ENCODE measurements around the gene LRRC19. TPM values are rescaled to one million over a fixed set of nuclear protein-coding genes. Genes with fewer than 3 reads are reported as not detected.

Gene LRRC19
- total RNA-seq, 1 experiment from 2014 or later = not detected

DNA sequence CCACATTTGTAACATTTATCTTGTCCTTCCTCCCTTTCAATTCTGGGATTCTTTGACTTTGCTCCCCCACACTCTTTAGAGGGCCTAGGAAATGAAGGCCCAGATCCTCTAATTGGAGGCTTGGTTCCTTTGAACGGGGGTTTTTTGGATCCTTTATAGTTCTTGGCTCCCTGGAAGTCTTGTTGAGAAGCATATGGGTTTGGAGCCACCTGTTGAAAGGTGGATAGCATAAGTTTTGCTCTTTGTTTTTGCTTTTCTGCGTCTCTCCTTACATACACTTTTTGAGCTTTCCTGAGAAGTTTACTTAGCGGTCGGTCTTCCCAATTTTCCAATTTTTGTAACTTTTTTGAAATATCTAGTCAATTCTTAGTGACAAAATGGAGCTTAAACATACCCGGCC is 31.5 kb downstream of the LRRC19 start:
- DNase-seq (ENCODE audit: low read depth) = no peak
- in situ Hi-C loops (cut with HindIII; ENCODE audit: low pct_unique_long_range_greater_than_20kb, low sequenced_read_pairs) = no loop called here

DNA sequence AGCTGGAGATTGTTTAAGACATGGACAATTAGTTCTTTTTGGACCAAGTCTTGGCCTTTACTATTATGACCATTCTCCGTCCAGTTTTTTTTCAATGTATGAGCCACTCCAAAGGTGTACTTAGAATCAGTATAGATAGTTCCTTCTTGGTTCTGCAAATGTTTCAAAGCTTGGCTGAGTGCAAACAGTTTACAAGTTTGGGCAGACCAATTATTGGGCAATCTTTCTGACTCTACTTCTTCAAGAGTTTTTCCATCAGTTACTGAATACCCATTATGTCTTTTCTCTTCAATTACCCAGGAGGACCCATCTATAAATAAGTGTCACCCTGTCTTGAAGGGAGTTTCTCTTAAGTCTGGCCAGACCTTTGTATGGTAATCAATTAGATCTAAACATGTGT is 33.8 kb downstream of the LRRC19 start:
- DNase-seq (ENCODE audit: low read depth) = no peak
- in situ Hi-C loops (cut with HindIII; ENCODE audit: low pct_unique_long_range_greater_than_20kb, low sequenced_read_pairs) = no loop called here

DNA sequence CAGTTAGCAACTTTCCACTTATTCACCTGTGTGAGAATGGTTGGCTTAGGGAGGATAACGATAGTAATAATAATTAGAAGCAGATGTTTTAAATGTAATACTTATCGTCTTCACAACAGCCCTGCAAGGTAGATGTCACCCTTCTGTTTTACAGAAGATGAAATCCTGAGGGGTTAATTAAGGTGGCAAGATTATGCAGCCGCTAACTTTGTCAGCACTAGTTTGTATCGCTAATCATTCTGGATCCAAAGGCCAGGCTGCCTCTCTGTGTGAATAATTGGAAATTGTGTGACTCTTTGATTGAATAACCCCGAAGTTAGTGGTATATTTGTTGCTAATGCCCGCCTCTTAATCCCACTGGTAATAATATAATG is 48.6 kb downstream of the LRRC19 start:
- no peak for DNase-seq (ENCODE audit: low read depth)
- in situ Hi-C loops (cut with HindIII; ENCODE audit: low pct_unique_long_range_greater_than_20kb, low sequenced_read_pairs) = no loop called here

DNA sequence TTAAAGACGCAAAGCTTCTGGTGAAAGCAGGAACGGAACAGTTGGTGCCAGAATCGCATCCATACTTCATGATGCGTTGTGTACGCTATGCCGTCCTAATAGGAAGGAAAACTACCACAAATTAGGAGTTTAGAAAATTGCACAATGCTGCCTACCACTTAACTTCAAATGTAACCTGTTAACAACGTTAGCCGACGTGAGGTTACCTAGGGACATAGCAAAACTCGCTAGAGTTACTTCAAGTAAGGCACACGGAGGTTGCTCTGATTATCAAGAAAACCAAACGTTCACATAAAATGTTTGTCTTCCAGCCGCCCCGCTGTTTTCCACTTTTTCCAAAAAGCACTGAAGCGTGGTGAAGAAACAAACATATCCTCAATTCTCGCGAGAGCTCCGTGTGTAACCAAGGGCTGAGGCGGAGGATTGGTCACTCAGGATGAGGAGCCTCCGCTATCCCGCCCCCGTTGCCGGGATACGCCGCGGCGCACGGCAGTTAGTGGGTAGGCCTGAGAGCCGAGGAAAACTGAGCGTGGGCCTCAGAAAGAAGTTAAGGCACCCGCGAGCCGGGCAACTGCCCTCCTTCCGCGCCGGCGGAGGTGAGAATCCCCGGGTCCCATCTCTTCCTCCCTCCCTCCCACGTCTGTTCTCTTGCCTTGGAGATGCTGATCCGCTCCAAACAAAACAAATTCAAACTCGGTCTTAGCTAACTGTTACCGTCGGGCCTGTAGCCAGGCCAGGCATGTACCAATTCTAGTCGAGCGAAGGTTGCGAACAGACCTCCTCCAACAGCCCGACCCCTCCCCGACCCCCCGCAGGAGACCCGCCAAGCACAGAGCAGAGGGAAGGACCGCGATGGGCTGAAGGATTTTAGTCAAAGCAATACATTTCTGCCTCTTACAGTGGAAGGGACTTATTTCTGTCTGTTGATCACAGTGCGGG is 49.3 kb downstream of the LRRC19 start, which contains the start of gene IFT74:
Gene IFT74, plus strand, starts transcription at position 492 of the 939 bp plus-strand sequence. CDS start 5,556 bp downstream, outside the sequence.
- DNase-seq (ENCODE audit: low read depth) = peak; percentile 88
- in situ Hi-C loops (cut with HindIII; ENCODE audit: low pct_unique_long_range_greater_than_20kb, low sequenced_read_pairs) = no loop called here

DNA sequence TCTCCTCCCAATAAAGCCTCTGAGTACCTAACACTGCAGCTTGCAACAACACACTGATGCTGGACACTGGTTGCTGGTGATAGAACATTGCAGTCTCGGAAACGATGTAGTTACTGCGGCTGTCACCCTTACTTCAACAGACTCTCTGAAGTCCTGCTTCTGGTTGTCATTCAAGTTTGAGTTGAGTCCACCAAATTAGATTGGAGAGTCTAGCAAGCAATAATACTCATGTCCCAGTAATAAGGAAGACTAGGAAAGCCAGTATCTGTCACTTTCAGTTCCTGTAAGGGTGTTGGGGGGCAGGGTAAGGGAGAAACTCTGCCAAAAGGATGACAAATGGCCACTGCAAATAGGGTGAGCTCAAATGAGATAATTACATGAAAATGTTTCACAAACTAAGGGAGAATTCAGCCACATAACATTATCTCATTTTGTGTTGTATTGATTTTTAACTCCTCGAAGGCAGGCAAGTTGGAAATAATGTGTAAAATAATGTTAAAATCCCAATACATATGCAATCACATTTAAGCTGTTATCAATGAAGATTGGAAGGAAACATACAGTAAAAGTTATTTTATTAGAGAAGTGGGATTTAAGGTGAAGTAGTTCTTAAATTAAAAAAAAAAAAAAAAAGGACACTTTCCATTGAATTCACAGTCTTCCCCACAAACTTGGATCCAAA is 50.1 kb downstream of the LRRC19 start:
- in situ Hi-C loops (cut with HindIII; ENCODE audit: low pct_unique_long_range_greater_than_20kb, low sequenced_read_pairs) = no loop called here
- DNase-seq (ENCODE audit: low read depth) = peak; percentile 37

DNA sequence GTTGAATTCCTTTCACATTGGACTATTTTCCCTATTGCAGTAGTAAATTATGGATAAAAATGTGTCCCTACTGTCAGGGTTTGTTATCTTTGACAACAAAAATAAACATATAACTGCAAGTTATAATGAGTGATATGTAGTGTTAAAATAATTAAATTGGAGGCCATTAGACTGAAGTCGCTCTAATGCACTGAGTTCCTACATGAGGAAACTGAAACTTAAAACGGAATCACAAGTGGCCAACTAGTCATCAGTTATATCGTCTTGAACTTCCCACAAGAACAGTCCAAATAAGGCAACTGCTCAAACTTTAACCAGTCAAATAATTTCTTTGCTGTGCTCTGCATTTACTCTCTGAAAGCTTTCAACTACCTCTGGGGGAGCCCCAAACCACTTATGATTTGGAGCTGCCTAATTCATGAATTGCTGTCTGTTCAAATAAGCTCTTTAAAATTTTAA is 51.4 kb downstream of the LRRC19 start:
- peak; percentile 68 for DNase-seq (ENCODE audit: low read depth)
- in situ Hi-C loops (cut with HindIII; ENCODE audit: low pct_unique_long_range_greater_than_20kb, low sequenced_read_pairs) = no loop called here

DNA sequence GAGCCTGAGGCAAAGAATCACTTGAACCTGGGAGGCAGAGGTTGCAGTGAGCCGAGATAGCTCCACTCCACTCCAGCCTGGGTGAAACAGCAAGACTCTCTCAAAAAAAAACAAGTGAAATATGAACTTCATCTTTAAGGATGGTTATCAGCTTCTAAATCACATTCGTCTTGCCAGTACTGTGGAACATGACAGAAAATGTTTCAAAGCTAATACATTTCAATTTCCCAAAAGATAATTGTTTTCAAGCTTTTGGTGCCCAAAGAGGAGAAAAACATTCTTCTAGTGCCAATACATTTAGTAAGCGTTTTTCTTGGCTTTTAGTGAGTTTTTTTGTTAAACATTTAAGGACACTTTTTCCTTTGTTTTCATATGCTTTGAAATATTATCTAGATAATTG is 53.7 kb downstream of the LRRC19 start:
- in situ Hi-C loops (cut with HindIII; ENCODE audit: low pct_unique_long_range_greater_than_20kb, low sequenced_read_pairs) = no loop called here
- no peak for DNase-seq (ENCODE audit: low read depth)

DNA sequence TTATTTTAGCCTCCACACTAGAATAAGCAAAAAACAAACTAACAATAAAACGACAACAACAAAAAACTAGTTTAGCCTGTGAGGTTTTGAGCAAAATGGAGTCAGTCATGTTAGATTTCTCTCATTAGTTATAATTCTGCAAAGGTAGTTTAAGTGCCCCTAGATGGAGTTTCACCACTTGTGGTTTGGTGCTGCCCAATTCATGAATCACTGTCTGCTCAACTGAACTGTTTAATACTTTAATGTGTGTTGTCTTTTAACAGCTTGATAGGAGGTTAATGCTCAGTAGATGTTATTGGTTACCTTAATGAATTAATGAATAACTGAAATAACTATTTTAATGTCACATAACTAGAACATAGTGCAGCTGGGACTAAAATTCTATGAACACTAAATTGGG is 55.0 kb downstream of the LRRC19 start:
- in situ Hi-C loops (cut with HindIII; ENCODE audit: low pct_unique_long_range_greater_than_20kb, low sequenced_read_pairs) = no loop called here
- peak; percentile 37 for DNase-seq (ENCODE audit: low read depth)

DNA sequence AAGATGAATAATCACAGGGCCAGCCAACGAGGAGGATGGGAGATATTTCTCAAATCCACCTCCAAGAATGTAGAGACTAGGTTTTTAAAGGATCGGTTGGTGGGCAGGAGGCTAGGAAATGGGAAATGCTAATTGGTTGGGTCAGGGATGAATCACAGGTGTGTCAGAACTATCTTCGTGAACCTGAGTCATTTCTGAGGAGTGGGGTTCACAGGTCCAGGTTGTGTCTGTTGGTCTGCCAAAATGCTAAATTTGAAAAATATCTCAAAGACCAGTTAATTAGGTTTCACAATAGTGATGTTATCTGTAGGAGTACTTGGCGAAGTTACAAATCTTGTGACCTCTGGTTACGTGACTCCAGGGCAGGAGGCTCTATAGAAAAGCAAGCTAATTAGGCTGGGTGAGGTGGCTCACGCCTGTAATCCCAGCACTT is 55.8 kb downstream of the LRRC19 start:
- in situ Hi-C loops (cut with HindIII; ENCODE audit: low pct_unique_long_range_greater_than_20kb, low sequenced_read_pairs) = no loop called here
- peak; percentile 78 for DNase-seq (ENCODE audit: low read depth)

DNA sequence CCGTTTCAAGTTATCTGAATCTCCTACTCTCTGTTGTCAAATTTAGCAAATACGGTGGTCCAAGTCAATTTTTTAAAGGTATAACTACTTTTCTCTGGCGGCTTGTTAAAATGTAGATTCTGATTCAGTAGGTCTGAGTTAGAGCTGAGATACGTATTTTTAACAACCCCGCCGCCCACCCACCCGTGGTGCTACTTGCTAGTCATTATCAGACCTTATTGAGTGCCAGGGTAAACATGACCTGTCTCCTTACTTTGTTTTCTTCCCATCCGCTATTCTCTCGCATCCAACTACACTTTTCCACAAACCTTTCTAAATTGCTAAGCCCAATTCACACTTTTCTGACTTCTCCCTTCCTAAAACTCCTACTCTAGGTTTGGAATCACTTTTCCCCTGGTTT is 57.7 kb downstream of the LRRC19 start:
- no peak for DNase-seq (ENCODE audit: low read depth)
- in situ Hi-C loops (cut with HindIII; ENCODE audit: low pct_unique_long_range_greater_than_20kb, low sequenced_read_pairs) = no loop called here

DNA sequence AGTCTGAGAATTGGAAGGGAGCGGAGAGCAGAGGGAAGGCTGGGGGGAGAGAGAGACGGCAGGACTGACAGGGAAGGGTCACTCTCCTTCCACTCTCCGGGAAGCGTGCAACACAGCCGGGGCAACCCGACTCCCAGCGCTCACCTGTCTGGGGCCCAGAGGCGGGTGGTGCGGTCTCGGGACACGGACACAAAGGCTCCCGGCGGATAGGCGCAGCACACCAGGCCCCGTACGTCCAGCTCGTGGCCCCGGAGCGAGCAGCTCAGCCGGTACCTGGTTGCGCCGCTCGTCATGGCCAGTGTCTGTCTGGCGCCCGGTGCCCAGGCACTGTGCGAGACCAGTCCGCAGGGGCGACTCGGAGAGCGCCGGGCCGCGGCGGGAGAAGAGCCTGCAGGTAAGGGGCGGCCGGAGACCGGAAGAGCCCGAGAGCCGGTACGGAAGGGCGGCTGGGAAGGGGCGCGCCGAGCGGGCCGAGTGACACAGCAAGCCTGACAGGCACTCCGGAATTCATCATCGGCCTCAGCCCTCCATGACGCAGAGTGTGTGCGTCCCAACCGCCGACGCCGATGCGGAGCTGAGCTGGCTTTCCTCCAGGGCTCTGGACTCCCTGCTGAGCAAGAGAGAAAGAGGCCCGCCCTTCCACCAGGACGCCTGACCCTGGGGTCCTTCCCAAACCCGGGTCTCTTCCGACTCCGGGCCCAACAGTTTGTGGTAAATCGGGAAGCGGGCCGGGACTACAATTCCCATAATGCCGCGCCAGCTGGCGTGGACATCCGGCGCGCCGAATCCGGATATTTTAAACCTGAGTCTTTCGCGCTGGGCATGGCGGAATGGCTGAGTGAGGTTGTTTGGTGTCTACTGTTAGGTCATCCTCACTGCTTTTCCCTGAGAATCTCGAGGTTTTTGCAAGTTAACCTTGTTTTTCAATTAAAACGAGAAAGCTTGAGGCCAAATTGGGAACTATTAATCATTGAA is 58.4 kb downstream of the LRRC19 start, which contains the start of gene PLAA:
Gene PLAA, minus strand, starts transcription at position 490 of the 975 bp plus-strand sequence. Its CDS starts 197 bp downstream, at position 293.
- in situ Hi-C loops (cut with HindIII; ENCODE audit: low pct_unique_long_range_greater_than_20kb, low sequenced_read_pairs) = no loop called here
- DNase-seq (ENCODE audit: low read depth) = peak; percentile 94

DNA sequence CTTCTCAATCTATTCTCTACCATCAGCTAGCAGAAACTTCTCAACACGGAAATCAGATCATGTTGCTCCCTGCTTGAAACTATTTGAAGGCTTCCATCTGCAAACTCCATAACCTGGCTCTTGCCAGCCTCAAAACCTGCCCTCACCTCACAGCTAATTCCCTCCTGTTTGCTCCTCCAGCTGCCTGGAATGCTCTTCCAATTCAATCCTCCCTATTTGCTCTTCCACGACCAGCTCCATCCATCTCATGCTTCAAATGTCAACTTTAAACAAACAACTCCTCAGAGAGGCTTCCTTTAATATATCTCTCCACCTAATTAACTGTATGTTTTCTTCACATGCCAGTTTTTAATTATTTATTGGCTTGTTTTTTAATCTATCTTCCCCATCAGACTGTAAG is 59.9 kb downstream of the LRRC19 start:
- in situ Hi-C loops (cut with HindIII; ENCODE audit: low pct_unique_long_range_greater_than_20kb, low sequenced_read_pairs) = no loop called here

More for the DNA sequence above, 59.9 kb downstream of the LRRC19 start:
- no peak for DNase-seq (ENCODE audit: low read depth)

Other genes with a start within 250 kb of the LRRC19 start
- 29.1 and 56.2 TPM in 2 replicates for gene CAAP1, start 112.9 kb downstream of the LRRC19 start, total RNA-seq (2014; rRNA removed; shearing (Covaris generic); ENCODE audit: low replicate concordance)
- gene PLAA, start 58.4 kb downstream of the LRRC19 start, total RNA-seq (2014; rRNA removed; shearing (Covaris generic); ENCODE audit: low replicate concordance) = 2.4 and 9.7 TPM in 2 replicates
- gene IFT74, start 49.3 kb downstream of the LRRC19 start, total RNA-seq (2014; rRNA removed; shearing (Covaris generic); ENCODE audit: low replicate concordance) = 8.2 and 20.7 TPM in 2 replicates
- gene TEK, start 103.6 kb upstream of the LRRC19 start, total RNA-seq (2014; rRNA removed; shearing (Covaris generic); ENCODE audit: low replicate concordance) = 1.5 TPM in 1 of 2 replicates, not detected in the other

All from Caki2 (cell line).